HL-60 (cell line): Measurements from ENCODE around the gene HSPA12B.

Experiments used
- CTCF ChIP-seq: IDR thresholded peaks from one replicate; pipeline ENCODE4 v1.5.1; 2011; ENCODE audit warnings: low read length, control low read depth, inconsistent platforms; ENCODE audit not compliant: insufficient read depth
- POLR2AphosphoS5 ChIP-seq: IDR thresholded peaks from 2 replicates; pipeline ENCODE4 v1.6.1; 2012; ENCODE audit warnings: low read depth
- SPI1 ChIP-seq: IDR thresholded peaks from 2 replicates; pipeline ENCODE4 v1.6.1; 2012; ENCODE audit warnings: low read depth, mild to moderate bottlenecking, borderline replicate concordance
- TF ChIP-seq, protein P1 (sequence below): IDR thresholded peaks from 2 replicates; pipeline ENCODE4 v1.6.1; 2012; ENCODE audit warnings: low read depth; ENCODE audit not compliant: insufficient replicate concordance

- TF ChIP-seq POLR2AphosphoS5: no peak
- TF ChIP-seq CTCF: no peak
- TF ChIP-seq, protein P1, sequence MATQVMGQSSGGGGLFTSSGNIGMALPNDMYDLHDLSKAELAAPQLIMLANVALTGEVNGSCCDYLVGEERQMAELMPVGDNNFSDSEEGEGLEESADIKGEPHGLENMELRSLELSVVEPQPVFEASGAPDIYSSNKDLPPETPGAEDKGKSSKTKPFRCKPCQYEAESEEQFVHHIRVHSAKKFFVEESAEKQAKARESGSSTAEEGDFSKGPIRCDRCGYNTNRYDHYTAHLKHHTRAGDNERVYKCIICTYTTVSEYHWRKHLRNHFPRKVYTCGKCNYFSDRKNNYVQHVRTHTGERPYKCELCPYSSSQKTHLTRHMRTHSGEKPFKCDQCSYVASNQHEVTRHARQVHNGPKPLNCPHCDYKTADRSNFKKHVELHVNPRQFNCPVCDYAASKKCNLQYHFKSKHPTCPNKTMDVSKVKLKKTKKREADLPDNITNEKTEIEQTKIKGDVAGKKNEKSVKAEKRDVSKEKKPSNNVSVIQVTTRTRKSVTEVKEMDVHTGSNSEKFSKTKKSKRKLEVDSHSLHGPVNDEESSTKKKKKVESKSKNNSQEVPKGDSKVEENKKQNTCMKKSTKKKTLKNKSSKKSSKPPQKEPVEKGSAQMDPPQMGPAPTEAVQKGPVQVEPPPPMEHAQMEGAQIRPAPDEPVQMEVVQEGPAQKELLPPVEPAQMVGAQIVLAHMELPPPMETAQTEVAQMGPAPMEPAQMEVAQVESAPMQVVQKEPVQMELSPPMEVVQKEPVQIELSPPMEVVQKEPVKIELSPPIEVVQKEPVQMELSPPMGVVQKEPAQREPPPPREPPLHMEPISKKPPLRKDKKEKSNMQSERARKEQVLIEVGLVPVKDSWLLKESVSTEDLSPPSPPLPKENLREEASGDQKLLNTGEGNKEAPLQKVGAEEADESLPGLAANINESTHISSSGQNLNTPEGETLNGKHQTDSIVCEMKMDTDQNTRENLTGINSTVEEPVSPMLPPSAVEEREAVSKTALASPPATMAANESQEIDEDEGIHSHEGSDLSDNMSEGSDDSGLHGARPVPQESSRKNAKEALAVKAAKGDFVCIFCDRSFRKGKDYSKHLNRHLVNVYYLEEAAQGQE: no peak
- TF ChIP-seq SPI1: no peak
Measured at GRCh38 chr20:3797592-3798372, 65.3 kb downstream of the HSPA12B start.
